Measurements from ENCODE around the gene POLR2M.

GRCh38 chr15:57752436-57752835, 45.9 kb downstream of the POLR2M start:
- TF ChIP-seq CTCF (IDR thresholded peaks at IDR 0.05) = no peak
- no peak for TF ChIP-seq POLR2A (IDR thresholded peaks at IDR 0.05)
